OCI-LY1 (cell line): ENCODE measurements around the gene COMP.

Experiments
- EZH2 ChIP-seq: fragments of 200-600 bp; sonication (generic), shearing (Covaris generic); IDR thresholded peaks from 2 replicates; pipeline ENCODE4 v1.8.0; 2017; ENCODE audit warnings: borderline replicate concordance, mixed run types, mild to moderate bottlenecking, antibody characterized with exemption, low read length, moderate library complexity, mixed read lengths
- TF ChIP-seq, protein P1 (sequence below): fragments of 200-600 bp; sonication (generic), shearing (Covaris generic); IDR thresholded peaks from 2 replicates; pipeline ENCODE4 v1.5.1; 2017; ENCODE audit warnings: mild to moderate bottlenecking, antibody characterized with exemption, low read length, moderate library complexity, mixed read lengths

DNA sequence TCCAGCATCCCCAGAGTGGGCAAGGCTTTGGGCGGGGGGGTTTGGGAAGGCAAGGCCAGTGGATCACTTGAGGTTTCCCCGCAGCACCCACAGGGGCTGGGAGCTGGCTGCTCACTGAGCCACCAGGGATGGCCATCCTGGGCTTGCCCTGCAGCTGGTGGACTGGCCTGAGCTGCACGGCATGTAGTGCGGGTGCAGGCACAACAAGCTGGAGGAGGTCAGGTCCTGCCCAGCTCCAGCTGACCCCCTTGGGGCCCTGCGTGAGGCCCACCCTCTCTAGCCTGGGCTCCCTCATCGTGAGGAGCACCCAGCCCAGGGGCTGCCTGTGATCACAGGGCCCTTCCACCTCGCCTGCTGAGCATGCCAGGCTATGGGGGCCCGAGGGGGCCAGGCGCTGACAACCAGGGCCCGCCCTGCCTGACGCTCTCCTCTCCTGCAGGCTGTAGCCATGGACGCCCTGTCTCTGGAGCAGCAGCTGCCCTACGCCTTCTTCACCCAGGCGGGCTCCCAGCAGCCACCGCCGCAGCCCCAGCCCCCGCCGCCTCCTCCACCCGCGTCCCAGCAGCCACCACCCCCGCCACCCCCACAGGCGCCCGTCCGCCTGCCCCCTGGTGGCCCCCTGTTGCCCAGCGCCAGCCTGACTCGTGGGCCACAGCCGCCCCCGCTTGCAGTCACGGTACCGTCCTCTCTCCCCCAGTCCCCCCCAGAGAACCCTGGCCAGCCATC is 22.9 kb downstream of the COMP start:
- no peak for TF ChIP-seq EZH2
- TF ChIP-seq, protein P1, sequence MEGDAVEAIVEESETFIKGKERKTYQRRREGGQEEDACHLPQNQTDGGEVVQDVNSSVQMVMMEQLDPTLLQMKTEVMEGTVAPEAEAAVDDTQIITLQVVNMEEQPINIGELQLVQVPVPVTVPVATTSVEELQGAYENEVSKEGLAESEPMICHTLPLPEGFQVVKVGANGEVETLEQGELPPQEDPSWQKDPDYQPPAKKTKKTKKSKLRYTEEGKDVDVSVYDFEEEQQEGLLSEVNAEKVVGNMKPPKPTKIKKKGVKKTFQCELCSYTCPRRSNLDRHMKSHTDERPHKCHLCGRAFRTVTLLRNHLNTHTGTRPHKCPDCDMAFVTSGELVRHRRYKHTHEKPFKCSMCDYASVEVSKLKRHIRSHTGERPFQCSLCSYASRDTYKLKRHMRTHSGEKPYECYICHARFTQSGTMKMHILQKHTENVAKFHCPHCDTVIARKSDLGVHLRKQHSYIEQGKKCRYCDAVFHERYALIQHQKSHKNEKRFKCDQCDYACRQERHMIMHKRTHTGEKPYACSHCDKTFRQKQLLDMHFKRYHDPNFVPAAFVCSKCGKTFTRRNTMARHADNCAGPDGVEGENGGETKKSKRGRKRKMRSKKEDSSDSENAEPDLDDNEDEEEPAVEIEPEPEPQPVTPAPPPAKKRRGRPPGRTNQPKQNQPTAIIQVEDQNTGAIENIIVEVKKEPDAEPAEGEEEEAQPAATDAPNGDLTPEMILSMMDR: 0 out of 2 replicates have a peak, but pooled peaks have one; percentile 6
